HepG2 (cell line): Measurements from ENCODE around the gene FBXO7. TPM values are rescaled to one million over a fixed set of nuclear protein-coding genes. Genes with fewer than 3 reads are reported as not detected.

Experiments used
- AHR ChIP-seq: IDR thresholded peaks from 2 replicates; pipeline ENCODE4 v1.6.1; 2018; ENCODE audit warnings: missing genetic modification reagents, missing compliant biosample characterization
- BCL6 ChIP-seq: IDR thresholded peaks from 2 replicates; pipeline ENCODE4 v1.6.1; 2016; ENCODE audit warnings: missing genetic modification reagents, missing compliant biosample characterization
- BORCS8-MEF2B ChIP-seq: sonication (generic); formaldehyde crosslinking; IDR thresholded peaks from 2 replicates; pipeline ENCODE4 v1.8.0; 2022; ENCODE audit warnings: mild to moderate bottlenecking, missing genetic modification reagents
- DNMT1 ChIP-seq: sonication (generic); formaldehyde crosslinking; IDR thresholded peaks from 2 replicates; pipeline ENCODE4 v1.5.1; 2020; ENCODE audit warnings: mild to moderate bottlenecking, missing genetic modification reagents
- GTF2F1 ChIP-seq: fragments of 150-350 bp; IDR thresholded peaks from 2 replicates; pipeline ENCODE4 v1.6.1; 2014; ENCODE audit warnings: low read length
- ISX ChIP-seq: sonication (generic); formaldehyde crosslinking; conservative IDR thresholded peaks from 2 replicates; pipeline ENCODE4 v1.5.0; 2020; ENCODE audit warnings: missing genetic modification reagents
- MEIS1 ChIP-seq: sonication (generic); formaldehyde crosslinking; IDR thresholded peaks from 2 replicates; pipeline ENCODE4 v1.9.0; 2021; ENCODE audit warnings: mild to moderate bottlenecking, missing genetic modification reagents, moderate library complexity, borderline replicate concordance
- STAG1 ChIP-seq: sonication (generic); formaldehyde crosslinking; IDR thresholded peaks from 2 replicates; pipeline ENCODE4 v1.4.0; 2020; ENCODE audit warnings: missing genetic modification reagents
- ZBTB20 ChIP-seq: sonication (generic); formaldehyde crosslinking; IDR thresholded peaks from 2 replicates; pipeline ENCODE4 v1.8.1; 2023; ENCODE audit warnings: missing genetic modification reagents, low read depth, mild to moderate bottlenecking, borderline replicate concordance
- ZNF101 ChIP-seq: sonication (generic); formaldehyde crosslinking; IDR thresholded peaks from 2 replicates; pipeline ENCODE4 v1.4.0; 2020; ENCODE audit warnings: mild to moderate bottlenecking, low read depth, missing genetic modification reagents, borderline replicate concordance
- ZNF296 ChIP-seq: sonication (generic); formaldehyde crosslinking; conservative IDR thresholded peaks from 2 replicates; pipeline ENCODE4 v1.5.0; 2020; ENCODE audit warnings: mild to moderate bottlenecking, missing genetic modification reagents
- ZNF350 ChIP-seq: sonication (generic); formaldehyde crosslinking; IDR thresholded peaks from 2 replicates; pipeline ENCODE4 v1.4.0; 2020; ENCODE audit warnings: mild to moderate bottlenecking, low read depth, missing genetic modification reagents, borderline replicate concordance
- ZNF563 ChIP-seq: sonication (generic); formaldehyde crosslinking; IDR thresholded peaks from 2 replicates; pipeline ENCODE4 v1.8.0; 2022; ENCODE audit warnings: mild to moderate bottlenecking, moderate library complexity, missing genetic modification reagents
- ZNF703 ChIP-seq: sonication (generic); formaldehyde crosslinking; IDR thresholded peaks from 2 replicates; pipeline ENCODE4 v1.5.1; 2020; ENCODE audit warnings: missing genetic modification reagents, mild to moderate bottlenecking, moderate library complexity, borderline replicate concordance
- ZNF776 ChIP-seq: sonication (generic); formaldehyde crosslinking; IDR thresholded peaks from 2 replicates; pipeline ENCODE4 v1.4.0; 2020; ENCODE audit warnings: mild to moderate bottlenecking, missing genetic modification reagents
- polyA plus RNA-seq, 8 experiments: library from polyadenylated mRNA; depleted of rRNA in 3 of 8; stranded (reverse) in 7 of 8; unstranded in 1 of 8; fragments of >200 nt; fragmentation: Illumina TruSeq in 4 of 8; extraction: Trizol in 4 of 8; gene quantifications; 2 replicates each; pipeline versions ENCODE4 v1.2.1 to v1.2.3, GENCODE V29; 2011 to 2016; ENCODE audit warnings: low read depth in 4 of 8, missing spikeins in 1 of 8, mixed read lengths in 1 of 8; ENCODE audit not compliant: insufficient read depth in 1 of 8
- total RNA-seq, 5 experiments: library from RNA; depleted of rRNA; stranded (reverse); fragments of >200 nt; fragmentation: Illumina TruSeq; extraction: Trizol; gene quantifications; 2 replicates each; pipeline ENCODE4 v1.2.3, GENCODE V29; 2016; ENCODE audit warnings: low read depth in 1 of 5
- TF ChIP-seq, protein P1 (sequence below): IDR thresholded peaks from 2 replicates; pipeline ENCODE4 v1.6.1; 2016; ENCODE audit warnings: low read depth
- TF ChIP-seq, protein P2 (sequence below): sonication (generic); formaldehyde crosslinking; conservative IDR thresholded peaks from 2 replicates; pipeline ENCODE4 v1.8.0; 2022; ENCODE audit warnings: low read depth, missing genetic modification reagents
- TF ChIP-seq, protein P3 (sequence below): sonication (generic); formaldehyde crosslinking; IDR thresholded peaks from 2 replicates; pipeline ENCODE4 v1.4.0; 2020; ENCODE audit warnings: mild to moderate bottlenecking, missing genetic modification reagents
- TF ChIP-seq, protein P4 (sequence below): sonication (generic); formaldehyde crosslinking; IDR thresholded peaks from 2 replicates; pipeline ENCODE4 v1.5.0; 2020; ENCODE audit warnings: mild to moderate bottlenecking, missing genetic modification reagents
- TF ChIP-seq, protein P5 (sequence below): sonication (generic); formaldehyde crosslinking; IDR thresholded peaks from 2 replicates; pipeline ENCODE4 v1.5.1; 2020; ENCODE audit warnings: missing genetic modification reagents, mild to moderate bottlenecking, borderline replicate concordance
- TF ChIP-seq, protein P6 (sequence below): sonication (generic); formaldehyde crosslinking; conservative IDR thresholded peaks from 2 replicates; pipeline ENCODE4 v1.8.1; 2023; ENCODE audit warnings: missing genetic modification reagents

Gene FBXO7
- total and polyA plus RNA-seq, 2 of the 13 experiments (the other 11 are each of a cell fraction or from before 2014, with no cell fraction given), result 105 to 172 TPM

DNA sequence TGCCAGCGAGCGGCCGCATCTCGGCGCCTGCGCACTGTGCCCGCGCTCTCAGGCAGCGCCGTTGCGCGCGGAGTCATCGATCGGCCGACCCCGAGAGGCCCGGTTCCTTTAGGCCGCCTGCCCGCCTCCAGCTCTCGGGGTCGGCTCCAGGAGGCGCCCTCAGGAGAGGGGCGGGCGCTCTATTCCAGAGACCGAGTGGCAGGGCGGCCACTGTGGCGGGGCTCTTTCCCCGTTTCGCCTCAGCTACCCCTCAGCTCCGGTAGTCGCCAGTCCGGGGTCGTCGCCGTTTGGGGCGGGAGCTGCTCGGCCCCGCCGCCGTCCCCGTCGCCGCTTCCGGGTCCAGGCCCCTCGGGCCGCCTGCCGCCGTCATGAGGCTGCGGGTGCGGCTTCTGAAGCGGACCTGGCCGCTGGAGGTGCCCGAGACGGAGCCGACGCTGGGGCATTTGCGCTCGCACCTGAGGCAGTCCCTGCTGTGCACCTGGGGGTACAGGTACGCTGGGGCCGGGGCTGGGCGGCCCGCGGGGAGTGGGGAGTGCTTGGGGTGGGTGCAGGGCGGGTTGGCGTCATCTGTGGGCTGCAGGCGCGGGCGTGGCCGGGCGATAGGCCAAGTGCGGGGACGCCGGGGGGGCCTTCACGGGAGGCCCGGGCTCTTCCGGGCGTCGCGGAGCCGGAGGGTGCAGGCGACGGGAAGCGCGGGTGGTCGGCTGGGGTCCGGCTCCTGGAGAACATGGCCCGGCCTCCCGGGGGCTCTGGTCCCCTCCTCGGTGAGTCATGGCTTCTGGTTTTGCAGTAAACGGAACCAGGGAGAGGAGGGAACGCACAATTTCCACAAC is at the start of gene FBXO7 (continued):
- TF ChIP-seq, protein P1, sequence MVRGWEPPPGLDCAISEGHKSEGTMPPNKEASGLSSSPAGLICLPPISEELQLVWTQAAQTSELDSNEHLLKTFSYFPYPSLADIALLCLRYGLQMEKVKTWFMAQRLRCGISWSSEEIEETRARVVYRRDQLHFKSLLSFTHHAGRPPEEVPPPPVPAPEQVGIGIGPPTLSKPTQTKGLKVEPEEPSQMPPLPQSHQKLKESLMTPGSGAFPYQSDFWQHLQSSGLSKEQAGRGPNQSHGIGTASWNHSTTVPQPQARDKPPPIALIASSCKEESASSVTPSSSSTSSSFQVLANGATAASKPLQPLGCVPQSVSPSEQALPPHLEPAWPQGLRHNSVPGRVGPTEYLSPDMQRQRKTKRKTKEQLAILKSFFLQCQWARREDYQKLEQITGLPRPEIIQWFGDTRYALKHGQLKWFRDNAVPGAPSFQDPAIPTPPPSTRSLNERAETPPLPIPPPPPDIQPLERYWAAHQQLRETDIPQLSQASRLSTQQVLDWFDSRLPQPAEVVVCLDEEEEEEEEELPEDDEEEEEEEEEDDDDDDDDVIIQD (CRISPR knock-in tag), result no peak
- peak; percentile 36 for TF ChIP-seq BCL6 (CRISPR knock-in tag)
- TF ChIP-seq, protein P2, sequence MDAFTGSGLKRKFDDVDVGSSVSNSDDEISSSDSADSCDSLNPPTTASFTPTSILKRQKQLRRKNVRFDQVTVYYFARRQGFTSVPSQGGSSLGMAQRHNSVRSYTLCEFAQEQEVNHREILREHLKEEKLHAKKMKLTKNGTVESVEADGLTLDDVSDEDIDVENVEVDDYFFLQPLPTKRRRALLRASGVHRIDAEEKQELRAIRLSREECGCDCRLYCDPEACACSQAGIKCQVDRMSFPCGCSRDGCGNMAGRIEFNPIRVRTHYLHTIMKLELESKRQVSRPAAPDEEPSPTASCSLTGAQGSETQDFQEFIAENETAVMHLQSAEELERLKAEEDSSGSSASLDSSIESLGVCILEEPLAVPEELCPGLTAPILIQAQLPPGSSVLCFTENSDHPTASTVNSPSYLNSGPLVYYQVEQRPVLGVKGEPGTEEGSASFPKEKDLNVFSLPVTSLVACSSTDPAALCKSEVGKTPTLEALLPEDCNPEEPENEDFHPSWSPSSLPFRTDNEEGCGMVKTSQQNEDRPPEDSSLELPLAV (CRISPR knock-in tag), result no peak
- no peak for TF ChIP-seq ZNF101 (CRISPR knock-in tag)
- TF ChIP-seq ZNF776 (CRISPR knock-in tag), result peak; percentile 74; the same call in 1 of the 2 replicates
- TF ChIP-seq, protein P3, sequence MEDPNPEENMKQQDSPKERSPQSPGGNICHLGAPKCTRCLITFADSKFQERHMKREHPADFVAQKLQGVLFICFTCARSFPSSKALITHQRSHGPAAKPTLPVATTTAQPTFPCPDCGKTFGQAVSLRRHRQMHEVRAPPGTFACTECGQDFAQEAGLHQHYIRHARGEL (CRISPR knock-in tag), result no peak
- TF ChIP-seq, protein P4, sequence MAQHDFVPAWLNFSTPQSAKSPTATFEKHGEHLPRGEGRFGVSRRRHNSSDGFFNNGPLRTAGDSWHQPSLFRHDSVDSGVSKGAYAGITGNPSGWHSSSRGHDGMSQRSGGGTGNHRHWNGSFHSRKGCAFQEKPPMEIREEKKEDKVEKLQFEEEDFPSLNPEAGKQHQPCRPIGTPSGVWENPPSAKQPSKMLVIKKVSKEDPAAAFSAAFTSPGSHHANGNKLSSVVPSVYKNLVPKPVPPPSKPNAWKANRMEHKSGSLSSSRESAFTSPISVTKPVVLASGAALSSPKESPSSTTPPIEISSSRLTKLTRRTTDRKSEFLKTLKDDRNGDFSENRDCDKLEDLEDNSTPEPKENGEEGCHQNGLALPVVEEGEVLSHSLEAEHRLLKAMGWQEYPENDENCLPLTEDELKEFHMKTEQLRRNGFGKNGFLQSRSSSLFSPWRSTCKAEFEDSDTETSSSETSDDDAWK (CRISPR knock-in tag), result no peak
- TF ChIP-seq ZNF563 (CRISPR knock-in tag), result peak; percentile 85; the same call in 1 of the 2 replicates
- no peak for TF ChIP-seq BORCS8-MEF2B
- TF ChIP-seq ZNF703 (CRISPR knock-in tag), result peak; percentile 58; the same call in 1 of the 2 replicates
- TF ChIP-seq, protein P5, sequence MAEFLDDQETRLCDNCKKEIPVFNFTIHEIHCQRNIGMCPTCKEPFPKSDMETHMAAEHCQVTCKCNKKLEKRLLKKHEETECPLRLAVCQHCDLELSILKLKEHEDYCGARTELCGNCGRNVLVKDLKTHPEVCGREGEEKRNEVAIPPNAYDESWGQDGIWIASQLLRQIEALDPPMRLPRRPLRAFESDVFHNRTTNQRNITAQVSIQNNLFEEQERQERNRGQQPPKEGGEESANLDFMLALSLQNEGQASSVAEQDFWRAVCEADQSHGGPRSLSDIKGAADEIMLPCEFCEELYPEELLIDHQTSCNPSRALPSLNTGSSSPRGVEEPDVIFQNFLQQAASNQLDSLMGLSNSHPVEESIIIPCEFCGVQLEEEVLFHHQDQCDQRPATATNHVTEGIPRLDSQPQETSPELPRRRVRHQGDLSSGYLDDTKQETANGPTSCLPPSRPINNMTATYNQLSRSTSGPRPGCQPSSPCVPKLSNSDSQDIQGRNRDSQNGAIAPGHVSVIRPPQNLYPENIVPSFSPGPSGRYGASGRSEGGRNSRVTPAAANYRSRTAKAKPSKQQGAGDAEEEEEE (CRISPR knock-in tag), result no peak; the same call in 1 of the 2 replicates
- no peak; the same call in 1 of the 2 replicates for TF ChIP-seq ZBTB20 (CRISPR knock-in tag)
- TF ChIP-seq ZNF350 (CRISPR knock-in tag), result 0 out of 2 replicates have a peak, but pooled peaks have one; percentile 66
- no peak for TF ChIP-seq DNMT1 (CRISPR knock-in tag)
- TF ChIP-seq, protein P6, sequence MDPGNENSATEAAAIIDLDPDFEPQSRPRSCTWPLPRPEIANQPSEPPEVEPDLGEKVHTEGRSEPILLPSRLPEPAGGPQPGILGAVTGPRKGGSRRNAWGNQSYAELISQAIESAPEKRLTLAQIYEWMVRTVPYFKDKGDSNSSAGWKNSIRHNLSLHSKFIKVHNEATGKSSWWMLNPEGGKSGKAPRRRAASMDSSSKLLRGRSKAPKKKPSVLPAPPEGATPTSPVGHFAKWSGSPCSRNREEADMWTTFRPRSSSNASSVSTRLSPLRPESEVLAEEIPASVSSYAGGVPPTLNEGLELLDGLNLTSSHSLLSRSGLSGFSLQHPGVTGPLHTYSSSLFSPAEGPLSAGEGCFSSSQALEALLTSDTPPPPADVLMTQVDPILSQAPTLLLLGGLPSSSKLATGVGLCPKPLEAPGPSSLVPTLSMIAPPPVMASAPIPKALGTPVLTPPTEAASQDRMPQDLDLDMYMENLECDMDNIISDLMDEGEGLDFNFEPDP, result no peak
- TF ChIP-seq AHR, result no peak
- peak; percentile 4 for TF ChIP-seq STAG1 (CRISPR knock-in tag)
- TF ChIP-seq ISX, result 0 out of 2 replicates have a peak, but pooled peaks have one; percentile 43
- no peak for TF ChIP-seq GTF2F1
- peak; percentile 66 for TF ChIP-seq MEIS1 (CRISPR knock-in tag)
- no peak for TF ChIP-seq ZNF296 (CRISPR knock-in tag)
